Large intestine (tissue), 3 donors: Measurements from ENCODE around the gene WHRN. TPM values are rescaled to one million over a fixed set of nuclear protein-coding genes. Genes with fewer than 3 reads are reported as not detected.

Experiments
- DNase-seq, 2 donors: peaks; one replicate each; pipeline versions ENCODE4 v3.0.0 to v3.0.0-alpha.2; 2013
- H3K27ac ChIP-seq: one replicate; pipeline ENCODE4 v1.5.1; 2013; ENCODE audit warnings: low read length
- H3K27me3 ChIP-seq: 2 replicates; pipeline ENCODE4 v1.6.1; 2013; ENCODE audit warnings: low read length; ENCODE audit not compliant: control insufficient read depth, insufficient read depth
- H3K36me3 ChIP-seq: 2 replicates; pipeline ENCODE4 v1.6.1; 2013; ENCODE audit warnings: low read length; ENCODE audit not compliant: control insufficient read depth, insufficient read depth
- H3K4me1 ChIP-seq: one replicate; pipeline ENCODE4 v1.6.1; 2013; ENCODE audit warnings: low read length; ENCODE audit not compliant: control insufficient read depth, insufficient read depth
- H3K4me3 ChIP-seq: one replicate; pipeline ENCODE4 v1.5.1; 2013; ENCODE audit warnings: low read length
- H3K9me3 ChIP-seq: one replicate; pipeline ENCODE4 v1.6.1; 2013; ENCODE audit warnings: mild to moderate bottlenecking, low read depth, low read length, moderate library complexity; ENCODE audit not compliant: control insufficient read depth
- WGBS: methylation state at CpG from one replicate; pipeline ENCODE4 v1.1.5; 2013; ENCODE audit warnings: low lambda C conversion rate; ENCODE audit not compliant: insufficient coverage; 5-methylcytosine and 5-hydroxymethylcytosine counted together
- polyA plus RNA-seq: library from polyadenylated mRNA; unstranded; fragments of 120-200 nt; gene quantifications from one replicate; pipeline ENCODE4 v1.2.1, GENCODE V29; 2013

WHRN gene
- polyA plus RNA-seq, 1 donor: 10.2 TPM

GRCh38 chr9:114532561-114533237 lies 27.4 kb upstream of the WHRN start:
- H3K27me3 ChIP-seq: peaks cover 2% of the 10 kb centered on the region
- no CpG with 5 or more reads among the region's 13 CpGs for WGBS
- no peak overlapping the region for H3K27ac ChIP-seq
- no peak for DNase-seq
- no peaks in the 10 kb centered on the region for H3K36me3 ChIP-seq
- H3K4me1 ChIP-seq: no peaks in the 10 kb centered on the region
- no peak overlapping the region for H3K4me3 ChIP-seq
- H3K9me3 ChIP-seq: no peaks in the 10 kb centered on the region

GRCh38 chr9:114529285-114529684 lies 24.0 kb upstream of the WHRN start:
- Histone ChIP-seq H3K4me3 (no peak overlapping the region), H3K4me1 (peaks cover 3% of the 10 kb centered on the region), H3K9me3 (no peaks in the 10 kb centered on the region), H3K27me3 (no peaks in the 10 kb centered on the region), H3K27ac (no peak overlapping the region), H3K36me3 (no peaks in the 10 kb centered on the region)
- DNase-seq: no peak
- 100% methylated on average over 1 of the region's 6 CpGs for WGBS

GRCh38 chr9:114526807-114527206 lies 21.5 kb upstream of the WHRN start:
- Histone ChIP-seq H3K27ac (no peak overlapping the region), H3K9me3 (no peaks in the 10 kb centered on the region), H3K27me3 (no peaks in the 10 kb centered on the region), H3K4me1 (peaks cover 3% of the 10 kb centered on the region), H3K4me3 (no peak overlapping the region), H3K36me3 (no peaks in the 10 kb centered on the region)
- WGBS: 0% methylated on average over 1 of the region's 2 CpGs
- peak; percentile 42 to 60 for DNase-seq

- no peak for DNase-seq
Observed at GRCh38 chr9:114525513-114525912, 20.2 kb upstream of the WHRN start.

GRCh38 chr9:114524247-114524681 lies 19.0 kb upstream of the WHRN start:
- no peak overlapping the region for H3K27ac ChIP-seq

More at GRCh38 chr9:114525513-114525912, 20.2 kb upstream of the WHRN start:
- H3K4me3 ChIP-seq: no peak overlapping the region
- H3K27me3 ChIP-seq: peaks cover 3% of the 10 kb centered on the region
- H3K9me3 ChIP-seq: no peaks in the 10 kb centered on the region
- H3K27ac ChIP-seq: no peak overlapping the region
- H3K36me3 ChIP-seq: no peaks in the 10 kb centered on the region
- H3K4me1 ChIP-seq: peaks cover 3% of the 10 kb centered on the region
- 83% methylated on average over 1 of the region's 3 CpGs for WGBS

GRCh38 chr9:114522847-114523246 lies 17.6 kb upstream of the WHRN start:
- no peaks in the 10 kb centered on the region for H3K9me3 ChIP-seq
- H3K27me3 ChIP-seq: peaks cover 4% of the 10 kb centered on the region
- peak overlapping the region; percentile 19 for H3K27ac ChIP-seq
- DNase-seq: peak; percentile 48 to 61
- H3K4me3 ChIP-seq: no peak overlapping the region
- peaks cover 3% of the 10 kb centered on the region for H3K4me1 ChIP-seq
- WGBS: no CpG with 5 or more reads among the region's 3 CpGs
- no peaks in the 10 kb centered on the region for H3K36me3 ChIP-seq

More at GRCh38 chr9:114524247-114524681, 19.0 kb upstream of the WHRN start:
- H3K9me3 ChIP-seq: no peaks in the 10 kb centered on the region
- H3K27me3 ChIP-seq: peaks cover 4% of the 10 kb centered on the region
- DNase-seq: no peak
- WGBS: no CpG with 5 or more reads among the region's 7 CpGs
- no peaks in the 10 kb centered on the region for H3K36me3 ChIP-seq
- H3K4me3 ChIP-seq: no peak overlapping the region
- H3K4me1 ChIP-seq: peaks cover 3% of the 10 kb centered on the region

GRCh38 chr9:114522286-114522685 lies 17.0 kb upstream of the WHRN start:
- Histone ChIP-seq H3K27me3 (peaks cover 4% of the 10 kb centered on the region), H3K4me3 (no peak overlapping the region), H3K9me3 (no peaks in the 10 kb centered on the region), H3K4me1 (peaks cover 3% of the 10 kb centered on the region), H3K36me3 (no peaks in the 10 kb centered on the region), H3K27ac (no peak overlapping the region)
- no peak for DNase-seq
- no CpG with 5 or more reads among the region's 2 CpGs for WGBS

GRCh38 chr9:114521846-114522245 lies 16.6 kb upstream of the WHRN start:
- Histone ChIP-seq H3K9me3 (no peaks in the 10 kb centered on the region), H3K27me3 (peaks cover 6% of the 10 kb centered on the region), H3K4me1 (peaks cover 3% of the 10 kb centered on the region), H3K4me3 (no peak overlapping the region), H3K36me3 (no peaks in the 10 kb centered on the region), H3K27ac (no peak overlapping the region)
- no peak for DNase-seq

- peak in 1 of 2 donors; percentile 24 for DNase-seq
- H3K4me1 ChIP-seq: no peaks in the 10 kb centered on the region
- no peaks in the 10 kb centered on the region for H3K9me3 ChIP-seq
- H3K27me3 ChIP-seq: peaks cover 9% of the 10 kb centered on the region
- no peak overlapping the region for H3K27ac ChIP-seq
- 50% methylated on average over 2 of the region's 4 CpGs for WGBS
- no peaks in the 10 kb centered on the region for H3K36me3 ChIP-seq
- H3K4me3 ChIP-seq: no peak overlapping the region
Observed at GRCh38 chr9:114518599-114519022, 13.3 kb upstream of the WHRN start.

GRCh38 chr9:114518120-114518519 lies 12.8 kb upstream of the WHRN start:
- no CpG with 5 or more reads among the region's 1 CpG for WGBS
- H3K27me3 ChIP-seq: peaks cover 9% of the 10 kb centered on the region
- no peak overlapping the region for H3K4me3 ChIP-seq
- no peak overlapping the region for H3K27ac ChIP-seq
- no peak for DNase-seq
- H3K36me3 ChIP-seq: no peaks in the 10 kb centered on the region
- H3K9me3 ChIP-seq: no peaks in the 10 kb centered on the region
- H3K4me1 ChIP-seq: no peaks in the 10 kb centered on the region

GRCh38 chr9:114516913-114517312 lies 11.6 kb upstream of the WHRN start:
- no peak overlapping the region for H3K4me3 ChIP-seq
- H3K9me3 ChIP-seq: no peaks in the 10 kb centered on the region
- DNase-seq: no peak
- H3K36me3 ChIP-seq: no peaks in the 10 kb centered on the region
- H3K27ac ChIP-seq: no peak overlapping the region
- peaks cover 9% of the 10 kb centered on the region for H3K27me3 ChIP-seq
- WGBS: 20% methylated on average over 1 of the region's 7 CpGs
- no peaks in the 10 kb centered on the region for H3K4me1 ChIP-seq
